ENCODE results near the gene SPATA20.

DNA sequence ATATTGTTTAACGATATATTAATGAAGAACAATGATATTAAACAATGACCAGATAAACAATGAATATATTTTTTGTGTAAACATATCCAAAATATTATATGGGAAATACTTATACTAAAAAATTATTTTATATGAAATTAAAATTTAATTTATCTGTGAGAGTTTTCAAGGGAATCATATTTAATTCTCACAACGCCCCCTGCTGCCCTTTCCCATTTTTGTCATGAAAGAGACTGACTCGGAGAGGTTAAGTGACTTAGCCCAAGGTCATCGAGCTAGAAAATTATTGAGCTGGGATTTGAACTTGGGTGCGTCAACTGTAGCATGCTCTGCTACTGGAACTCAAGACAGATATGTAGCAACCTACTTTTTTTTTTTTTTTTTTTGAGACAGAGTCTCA lies 45.9 kb upstream of the SPATA20 start:
- TF ChIP-seq, protein P1, sequence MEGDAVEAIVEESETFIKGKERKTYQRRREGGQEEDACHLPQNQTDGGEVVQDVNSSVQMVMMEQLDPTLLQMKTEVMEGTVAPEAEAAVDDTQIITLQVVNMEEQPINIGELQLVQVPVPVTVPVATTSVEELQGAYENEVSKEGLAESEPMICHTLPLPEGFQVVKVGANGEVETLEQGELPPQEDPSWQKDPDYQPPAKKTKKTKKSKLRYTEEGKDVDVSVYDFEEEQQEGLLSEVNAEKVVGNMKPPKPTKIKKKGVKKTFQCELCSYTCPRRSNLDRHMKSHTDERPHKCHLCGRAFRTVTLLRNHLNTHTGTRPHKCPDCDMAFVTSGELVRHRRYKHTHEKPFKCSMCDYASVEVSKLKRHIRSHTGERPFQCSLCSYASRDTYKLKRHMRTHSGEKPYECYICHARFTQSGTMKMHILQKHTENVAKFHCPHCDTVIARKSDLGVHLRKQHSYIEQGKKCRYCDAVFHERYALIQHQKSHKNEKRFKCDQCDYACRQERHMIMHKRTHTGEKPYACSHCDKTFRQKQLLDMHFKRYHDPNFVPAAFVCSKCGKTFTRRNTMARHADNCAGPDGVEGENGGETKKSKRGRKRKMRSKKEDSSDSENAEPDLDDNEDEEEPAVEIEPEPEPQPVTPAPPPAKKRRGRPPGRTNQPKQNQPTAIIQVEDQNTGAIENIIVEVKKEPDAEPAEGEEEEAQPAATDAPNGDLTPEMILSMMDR (IDR thresholded peaks at IDR 0.05) = peak in 4 of 6 experiments; percentile 24 to 43 (median 35)
- no peak for TF ChIP-seq POLR2A (IDR thresholded peaks at IDR 0.05)
